A673 (cell line): ENCODE data around the gene UQCC2. TPM values are rescaled to one million over a fixed set of nuclear protein-coding genes. Genes with fewer than 3 reads are reported as not detected.

Experiments used
- BruUV-seq: library from RNA; stranded (reverse); fragments of 400-500 nt; replicated peaks from 2 replicates; lab custom pipeline; 2021; lab: Mats Ljungman, UMichigan
- CTCF ChIA-PET: fragments of 300-600 bp; sonication (Branson Sonifier 250); formaldehyde crosslinking; loops from one replicate; lab custom pipeline; 2022; ENCODE audit warnings: antibody characterized with exemption; lab: Charles Lee
- POLR2A ChIA-PET: fragments of 300-600 bp; sonication (Branson Sonifier 250); formaldehyde crosslinking; loops from one replicate; lab custom pipeline; 2022; ENCODE audit warnings: antibody characterized with exemption; ENCODE audit not compliant: low non-redundant PET; lab: Charles Lee
- DNase-seq: peaks from one replicate; pipeline ENCODE4 v3.0.0-alpha.2; 2015; ENCODE audit warnings: low spot score
- H3K27ac ChIP-seq: fragments of 200-600 bp; sonication (generic); 2 replicates; pipeline ENCODE4 v1.5.1; 2016; ENCODE audit warnings: mixed run types, low read depth, mild to moderate bottlenecking, mixed read lengths, antibody characterized with exemption, low read length; ENCODE audit not compliant: poor library complexity, severe bottlenecking
- H3K27me3 ChIP-seq: fragments of 200-600 bp; sonication (generic); replicated peaks from 2 replicates; pipeline ENCODE4 v1.6.1; 2017; ENCODE audit warnings: mixed run types, low read depth, mild to moderate bottlenecking, mixed read lengths, antibody characterized with exemption, low read length; ENCODE audit not compliant: insufficient read depth, poor library complexity
- H3K36me3 ChIP-seq: fragments of 200-600 bp; sonication (generic); 2 replicates; pipeline ENCODE4 v1.6.1; 2016; ENCODE audit warnings: mixed run types, mild to moderate bottlenecking, mixed read lengths, antibody characterized with exemption, low read length; ENCODE audit not compliant: insufficient read depth, poor library complexity, severe bottlenecking
- H3K4me1 ChIP-seq: fragments of 200-600 bp; sonication (generic); 2 replicates; pipeline ENCODE4 v1.6.1; 2017; ENCODE audit warnings: mixed run types, mild to moderate bottlenecking, mixed read lengths, antibody characterized with exemption, low read length; ENCODE audit not compliant: insufficient read depth, poor library complexity, severe bottlenecking
- H3K4me3 ChIP-seq: fragments of 200-600 bp; sonication (generic); 2 replicates; pipeline ENCODE4 v1.5.1; 2016; ENCODE audit warnings: low read depth, mixed run types, mild to moderate bottlenecking, mixed read lengths, low read length; ENCODE audit not compliant: poor library complexity, severe bottlenecking
- H3K9me3 ChIP-seq: fragments of 200-600 bp; sonication (generic); 2 replicates; pipeline ENCODE4 v1.6.1; 2016; ENCODE audit warnings: mixed run types, low read depth, mild to moderate bottlenecking, mixed read lengths, antibody characterized with exemption, low read length; ENCODE audit not compliant: poor library complexity, severe bottlenecking
- CTCF ChIP-seq: fragments of 300-800, 200-600 bp; sonication (generic); conservative IDR thresholded peaks from 2 replicates; pipeline ENCODE4 v1.5.1; 2017; ENCODE audit warnings: low read depth, mild to moderate bottlenecking, antibody characterized with exemption, low read length, moderate library complexity, mixed read lengths
- EZH2 ChIP-seq: fragments of 200-600 bp; sonication (generic); IDR thresholded peaks from 2 replicates; pipeline ENCODE4 v1.6.1; 2017; ENCODE audit warnings: borderline replicate concordance, low read depth, mild to moderate bottlenecking, mixed read lengths, antibody characterized with exemption, low read length; ENCODE audit not compliant: poor library complexity, severe bottlenecking
- intact Hi-C: fragments of 100-400 bp; cut with micrococcal nuclease; formaldehyde crosslinking; loops from one replicate; pipeline ENCODE4 v1.10.0; 2022; ENCODE audit not compliant: unreplicated experiment
- total RNA-seq: library from RNA; stranded (reverse); gene quantifications from 2 replicates; pipeline ENCODE4 v1.2.3, GENCODE V29; 2021

Gene UQCC2
- total RNA-seq, 1 experiment from 2014 or later = 124 TPM

DNA sequence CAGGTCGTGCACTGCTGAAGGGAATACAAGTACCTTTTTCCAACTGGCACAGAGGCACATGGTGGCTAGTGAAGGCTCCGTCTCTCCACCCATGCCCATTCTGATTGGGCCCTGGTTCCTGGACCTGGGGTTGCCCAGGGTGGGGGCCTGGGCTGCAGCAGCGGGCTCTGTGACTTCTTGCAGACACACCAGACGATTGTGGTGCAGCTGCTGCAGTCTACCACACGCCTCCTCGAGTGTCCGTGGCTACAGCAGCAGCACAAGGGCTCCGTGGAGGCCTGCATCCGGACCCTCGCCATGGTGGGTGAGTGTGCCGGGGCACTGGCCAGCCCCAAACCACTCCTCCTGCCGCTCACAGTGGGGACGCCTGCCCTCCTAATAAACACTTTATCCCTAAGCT, 29.2 kb downstream of the UQCC2 start:
- POLR2A ChIA-PET = no interaction called here
- peaks cover 21% of the 10 kb centered on the region for H3K36me3 ChIP-seq

DNA sequence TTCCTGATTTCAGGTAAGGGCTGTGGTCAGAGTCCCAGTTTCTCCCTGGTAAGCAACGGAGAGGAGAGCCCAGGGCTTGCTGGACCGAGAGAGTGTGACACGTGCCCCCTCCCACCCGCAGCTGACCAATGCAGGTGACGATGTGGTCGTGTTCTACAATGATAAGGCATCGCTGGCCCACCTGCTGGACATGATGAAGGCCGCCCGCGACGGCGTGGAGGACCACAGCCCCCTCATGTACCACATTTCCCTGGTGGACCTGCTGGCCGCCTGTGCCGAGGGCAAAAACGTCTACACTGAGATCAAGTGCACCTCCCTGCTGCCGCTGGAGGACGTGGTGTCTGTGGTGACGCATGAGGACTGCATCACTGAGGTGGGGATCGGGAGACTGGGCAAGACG, 31.7 kb downstream of the UQCC2 start:
- no peak overlapping the region for H3K4me3 ChIP-seq
- no TSS peak for BruUV-seq
- H3K4me1 ChIP-seq = no peaks in the 10 kb centered on the region
- H3K27ac ChIP-seq = no peak overlapping the region
- intact Hi-C loops = no loop called here
- H3K36me3 ChIP-seq = peaks cover 23% of the 10 kb centered on the region
- H3K27me3 ChIP-seq = no peaks in the 10 kb centered on the region
- CTCF ChIA-PET = no interaction called here
- no peak for DNase-seq
- POLR2A ChIA-PET = no interaction called here
- no peak for TF ChIP-seq EZH2
- TF ChIP-seq CTCF = no peak
- no peaks in the 10 kb centered on the region for H3K9me3 ChIP-seq

More for the DNA sequence above, 29.2 kb downstream of the UQCC2 start:
- no peak overlapping the region for H3K27ac ChIP-seq
- H3K27me3 ChIP-seq = no peaks in the 10 kb centered on the region
- DNase-seq = no peak
- no peak overlapping the region for H3K4me3 ChIP-seq
- H3K9me3 ChIP-seq = no peaks in the 10 kb centered on the region
- TF ChIP-seq EZH2 = no peak
- TF ChIP-seq CTCF = no peak
- CTCF ChIA-PET = interaction anchor here (1.2 kb wide), 1 partner anchor 19 kb away, joined by 3 read pairs; no protein-coding TSS in a partner anchor
- no peaks in the 10 kb centered on the region for H3K4me1 ChIP-seq
- intact Hi-C loops = no loop called here
- BruUV-seq = no TSS peak

DNA sequence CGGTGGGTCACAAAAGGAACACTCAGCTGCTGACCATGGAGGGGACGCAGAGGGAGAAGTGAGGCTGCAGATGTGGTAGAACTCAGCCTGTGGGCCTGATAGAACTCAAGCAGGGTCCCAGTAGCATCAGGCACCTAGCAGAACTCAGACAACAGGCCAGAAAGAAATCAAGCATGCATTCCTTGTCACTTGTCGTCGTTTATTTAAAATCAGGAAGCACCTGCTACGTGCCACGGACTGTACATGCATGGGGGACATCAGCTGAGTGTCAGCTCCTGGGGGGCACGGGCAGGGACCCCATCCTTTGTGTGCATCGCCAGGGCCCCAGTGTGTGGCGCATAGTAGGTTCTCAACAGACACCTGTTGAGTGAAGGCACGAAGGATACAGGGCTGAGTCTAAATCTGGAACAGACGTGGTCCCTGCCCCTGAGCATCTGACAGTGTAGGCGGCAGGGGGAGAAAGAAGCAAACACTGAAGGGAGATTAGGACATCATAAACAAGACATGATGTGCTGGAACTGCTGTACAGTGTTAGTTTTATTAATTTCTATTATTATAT, 32.5 kb downstream of the UQCC2 start:
- no peak for DNase-seq
- intact Hi-C loops = no loop called here
- Histone ChIP-seq H3K36me3 (peaks cover 21% of the 10 kb centered on the region), H3K9me3 (no peaks in the 10 kb centered on the region), H3K27me3 (no peaks in the 10 kb centered on the region), H3K4me1 (no peaks in the 10 kb centered on the region), H3K27ac (no peak overlapping the region), H3K4me3 (no peak overlapping the region)
- BruUV-seq = no TSS peak
- CTCF ChIA-PET = no interaction called here
- POLR2A ChIA-PET = no interaction called here
- TF ChIP-seq CTCF = no peak
- TF ChIP-seq EZH2 = no peak
